ENCODE results near the gene IL10RB. TPM values are rescaled to one million over a fixed set of nuclear protein-coding genes. Genes with fewer than 3 reads are reported as not detected.

IL10RB gene
- total and polyA plus RNA-seq, 2 experiments from 2014 or later, result 2.2 to 2.5 TPM

GRCh38 chr21:33283203-33283602, 17.0 kb downstream of the IL10RB start:
- peaks cover 12% of the 10 kb centered on the region; the same call in 2 of the 3 replicates for H3K9me3 Mint-ChIP-seq
- TF ChIP-seq REST (IDR thresholded peaks at IDR 0.05; ENCODE audit: unreplicated experiment), result no peak
- no peak for TF ChIP-seq CTCF (conservative IDR thresholded peaks at IDR 0.05; ENCODE audit: low read depth in 2 of 2)
- TF ChIP-seq EZH2 (IDR thresholded peaks at IDR 0.05; ENCODE audit: low read depth, unreplicated experiment), result no peak
- no peak for TF ChIP-seq NANOG (IDR thresholded peaks at IDR 0.05; ENCODE audit: borderline replicate concordance)
- no peak for TF ChIP-seq STAT1 (IDR thresholded peaks at IDR 0.05; ENCODE audit: unreplicated experiment)
- no peaks in the 10 kb centered on the region for H3K4me1 Mint-ChIP-seq
- Histone ChIP-seq H4K20me1 (replicated peaks; ENCODE audit: insufficient read depth) (no peaks in the 10 kb centered on the region), H3K27me3 (ENCODE audit: insufficient read depth) (no peaks in the 10 kb centered on the region), H2AFZ (no peak overlapping the region), H3K4me2 (no peak overlapping the region), H3F3A (replicated peaks; ENCODE audit: low read depth) (no peaks in the 10 kb centered on the region), H3K27ac (ENCODE audit: low read depth) (no peak overlapping the region), H3K4me1 (ENCODE audit: insufficient read depth) (no peaks in the 10 kb centered on the region), H3K79me2 (replicated peaks; ENCODE audit: insufficient read depth) (no peaks in the 10 kb centered on the region), H3K4me3 (no peak overlapping the region), H3K9me2 (ENCODE audit: insufficient read depth) (no peaks in the 10 kb centered on the region), H3K36me3 (ENCODE audit: insufficient read depth) (no peaks in the 10 kb centered on the region)
- no peak overlapping the region for H3K27ac Mint-ChIP-seq
- ATAC-seq (no peak), DNase-seq (ENCODE audit: low spot score) (no peak)
- peaks cover 2% of the 10 kb centered on the region for H3K27me3 Mint-ChIP-seq (ENCODE audit: insufficient read depth, low read depth, poor library complexity)
- H3K4me3 Mint-ChIP-seq, result no peak overlapping the region
- peaks cover 2% of the 10 kb centered on the region; the same call in 1 of the 3 replicates for H3K36me3 Mint-ChIP-seq (ENCODE audit: low read depth)

GRCh38 chr21:33286076-33286475, 19.9 kb downstream of the IL10RB start:
- Mint-ChIP-seq H3K4me1 (no peaks in the 10 kb centered on the region), H3K27ac (no peak overlapping the region), H3K4me3 (no peak overlapping the region), H3K27me3 (ENCODE audit: insufficient read depth, low read depth, poor library complexity) (peaks cover 2% of the 10 kb centered on the region), H3K36me3 (ENCODE audit: low read depth) (no peaks in the 10 kb centered on the region), H3K9me3 (no peaks in the 10 kb centered on the region)
- no peaks in the 10 kb centered on the region for H3F3A ChIP-seq (replicated peaks; ENCODE audit: low read depth)
- H3K27me3 ChIP-seq (ENCODE audit: insufficient read depth), result no peaks in the 10 kb centered on the region
- no peaks in the 10 kb centered on the region for H3K4me1 ChIP-seq (ENCODE audit: insufficient read depth)
- no peaks in the 10 kb centered on the region for H3K36me3 ChIP-seq (ENCODE audit: insufficient read depth)
- no peak for DNase-seq (ENCODE audit: low spot score)
- ATAC-seq, result no peak
- H3K4me3 ChIP-seq, result no peak overlapping the region
- no peaks in the 10 kb centered on the region for H4K20me1 ChIP-seq (replicated peaks; ENCODE audit: insufficient read depth)
- H3K27ac ChIP-seq (ENCODE audit: low read depth), result no peak overlapping the region
- H3K9me2 ChIP-seq (ENCODE audit: insufficient read depth), result no peaks in the 10 kb centered on the region
- H3K4me2 ChIP-seq, result no peak overlapping the region
- H3K79me2 ChIP-seq (replicated peaks; ENCODE audit: insufficient read depth), result no peaks in the 10 kb centered on the region
- TF ChIP-seq ETS1 (IDR thresholded peaks at IDR 0.05), result no peak
- no peak for TF ChIP-seq JUNB (IDR thresholded peaks at IDR 0.05; ENCODE audit: unreplicated experiment)
- no peak for TF ChIP-seq EZH2phosphoT487 (IDR thresholded peaks at IDR 0.05; ENCODE audit: unreplicated experiment)
- no peak for TF ChIP-seq CREB1 (CRISPR knock-in tag; IDR thresholded peaks at IDR 0.05; ENCODE audit: low read depth)
- no peak for TF ChIP-seq ZNF114 (CRISPR knock-in tag; IDR thresholded peaks at IDR 0.05)
- TF ChIP-seq ZNF331 (CRISPR knock-in tag; IDR thresholded peaks at IDR 0.05; ENCODE audit: low read depth), result no peak
- no peak for TF ChIP-seq NANOG (IDR thresholded peaks at IDR 0.05; ENCODE audit: borderline replicate concordance)
- H2AFZ ChIP-seq, result no peak overlapping the region
